Activated CD4-positive, alpha-beta T cell treated with anti-CD3 and anti-CD28 coated beads for 24 hours (primary cell): ENCODE data around the gene CA10.

ENCODE experiments used
- DNase-seq, 2 donors: peaks; one replicate each; pipeline ENCODE4 v3.0.0-alpha.2; 2020; ENCODE audit warnings: low read depth in 2 of 2

CA10 gene

GRCh38 chr17:51818777-51819176 is 339.7 kb downstream of the CA10 start:
- no peak for DNase-seq

GRCh38 chr17:51817955-51818354 is 340.6 kb downstream of the CA10 start:
- no peak for DNase-seq

GRCh38 chr17:51817117-51817516 is 341.4 kb downstream of the CA10 start:
- no peak for DNase-seq

GRCh38 chr17:51815097-51815496 is 343.4 kb downstream of the CA10 start:
- DNase-seq = no peak

- no peak for DNase-seq
These were observed 344.0 kb downstream of the CA10 start for GRCh38 chr17:51814521-51814920.

- DNase-seq = no peak
These were observed 344.7 kb downstream of the CA10 start for GRCh38 chr17:51813784-51814174.

GRCh38 chr17:51813140-51813783 is 345.3 kb downstream of the CA10 start:
- DNase-seq = no peak

- no peak for DNase-seq
These were observed 351.1 kb downstream of the CA10 start for GRCh38 chr17:51807460-51807859.

- DNase-seq = no peak
These were observed 352.7 kb downstream of the CA10 start for GRCh38 chr17:51805765-51806164.

- no peak for DNase-seq
These were observed 353.3 kb downstream of the CA10 start for GRCh38 chr17:51805185-51805584.

- no peak for DNase-seq
These were observed 355.4 kb downstream of the CA10 start for GRCh38 chr17:51803161-51803560.

GRCh38 chr17:51802544-51802943 is 356.0 kb downstream of the CA10 start:
- DNase-seq = no peak

- no peak for DNase-seq
These were observed 356.9 kb downstream of the CA10 start for GRCh38 chr17:51801626-51802025.

- no peak for DNase-seq
These were observed 358.5 kb downstream of the CA10 start for GRCh38 chr17:51799981-51800380.

GRCh38 chr17:51799240-51799639 is 359.3 kb downstream of the CA10 start:
- DNase-seq = no peak

- no peak for DNase-seq
These were observed 361.4 kb downstream of the CA10 start for GRCh38 chr17:51797150-51797549.

GRCh38 chr17:51796026-51796425 is 362.5 kb downstream of the CA10 start:
- no peak for DNase-seq

- DNase-seq = no peak
These were observed 363.1 kb downstream of the CA10 start for GRCh38 chr17:51795401-51795800.

GRCh38 chr17:51794466-51794865 is 364.0 kb downstream of the CA10 start:
- no peak for DNase-seq

GRCh38 chr17:51793686-51794085 is 364.8 kb downstream of the CA10 start:
- DNase-seq = no peak

GRCh38 chr17:51778842-51779241 is 379.7 kb downstream of the CA10 start:
- DNase-seq = no peak

- no peak for DNase-seq
These were observed 388.3 kb downstream of the CA10 start for GRCh38 chr17:51770027-51770759.

- DNase-seq = no peak
These were observed 389.3 kb downstream of the CA10 start for GRCh38 chr17:51769231-51769630.

- no peak for DNase-seq
These were observed 389.8 kb downstream of the CA10 start for GRCh38 chr17:51768706-51769105.
